DOHH2 (cell line): ENCODE measurements around the gene FAM76B.

Experiments used
- H3F3A ChIP-seq: fragments of 200-600 bp; sonication (generic), shearing (Covaris generic); 2 replicates; pipeline ENCODE4 v1.6.0; 2016; ENCODE audit warnings: antibody characterized with exemption, mild to moderate bottlenecking; ENCODE audit not compliant: control insufficient read depth, insufficient read depth
- H3K27ac ChIP-seq: fragments of 200-600 bp; sonication (generic); 2 replicates; pipeline ENCODE4 v1.5.1; 2014; ENCODE audit warnings: low read depth, mild to moderate bottlenecking, low read length, moderate library complexity
- H3K27me3 ChIP-seq: fragments of 200-600 bp; sonication (generic); 2 replicates; pipeline ENCODE4 v1.6.1; 2014; ENCODE audit warnings: mild to moderate bottlenecking, low read length, mixed read lengths; ENCODE audit not compliant: control insufficient read depth
- H3K36me3 ChIP-seq: fragments of 200-600 bp; sonication (generic); 2 replicates; pipeline ENCODE4 v1.6.1; 2014; ENCODE audit warnings: mild to moderate bottlenecking, low read length, moderate library complexity, mixed read lengths; ENCODE audit not compliant: control insufficient read depth
- H3K4me1 ChIP-seq: fragments of 200-600 bp; sonication (generic); 2 replicates; pipeline ENCODE4 v1.6.1; 2014; ENCODE audit warnings: mild to moderate bottlenecking, low read length, mixed read lengths; ENCODE audit not compliant: control insufficient read depth
- H3K4me2 ChIP-seq: fragments of 200-600 bp; sonication (generic); 2 replicates; pipeline ENCODE4 v1.6.0; 2014; ENCODE audit warnings: mild to moderate bottlenecking, low read length, moderate library complexity
- H3K4me3 ChIP-seq: fragments of 200-600 bp; sonication (generic); 2 replicates; pipeline ENCODE4 v1.5.1; 2014; ENCODE audit warnings: mild to moderate bottlenecking, low read length, mixed read lengths
- H3K79me2 ChIP-seq: fragments of 200-600 bp; sonication (generic); 2 replicates; pipeline ENCODE4 v1.6.1; 2014; ENCODE audit warnings: mild to moderate bottlenecking, low read length, mixed read lengths; ENCODE audit not compliant: control insufficient read depth
- H3K9me2 ChIP-seq: fragments of 200-600 bp; sonication (generic); replicated peaks from 2 replicates; pipeline ENCODE4 v1.6.1; 2014; ENCODE audit warnings: mild to moderate bottlenecking, low read length, mixed read lengths; ENCODE audit not compliant: control insufficient read depth
- H3K9me3 ChIP-seq: fragments of 200-600 bp; sonication (generic); 2 replicates; pipeline ENCODE4 v1.6.1; 2014; ENCODE audit warnings: antibody characterized with exemption, low read length, mixed read lengths; ENCODE audit not compliant: control insufficient read depth, insufficient read depth
- H4K20me1 ChIP-seq: fragments of 200-600 bp; sonication (generic); 2 replicates; pipeline ENCODE4 v1.6.0; 2014; ENCODE audit warnings: low read depth, mild to moderate bottlenecking, antibody characterized with exemption, low read length, moderate library complexity; ENCODE audit not compliant: control insufficient read depth, insufficient read depth
- EZH2phosphoT487 ChIP-seq: fragments of 200-600 bp; sonication (generic); IDR thresholded peaks from 2 replicates; pipeline ENCODE4 v1.6.1; 2017; ENCODE audit warnings: borderline replicate concordance, mild to moderate bottlenecking, antibody characterized with exemption, low read length, moderate library complexity, mixed read lengths
- TF ChIP-seq, protein P1 (sequence below): fragments of 200-600 bp; sonication (generic); IDR thresholded peaks from one replicate; pipeline ENCODE4 v1.5.1; 2014; ENCODE audit warnings: antibody characterized with exemption, mild to moderate bottlenecking, low read depth, low read length; ENCODE audit not compliant: poor library complexity, severe bottlenecking

Gene FAM76B

DNA sequence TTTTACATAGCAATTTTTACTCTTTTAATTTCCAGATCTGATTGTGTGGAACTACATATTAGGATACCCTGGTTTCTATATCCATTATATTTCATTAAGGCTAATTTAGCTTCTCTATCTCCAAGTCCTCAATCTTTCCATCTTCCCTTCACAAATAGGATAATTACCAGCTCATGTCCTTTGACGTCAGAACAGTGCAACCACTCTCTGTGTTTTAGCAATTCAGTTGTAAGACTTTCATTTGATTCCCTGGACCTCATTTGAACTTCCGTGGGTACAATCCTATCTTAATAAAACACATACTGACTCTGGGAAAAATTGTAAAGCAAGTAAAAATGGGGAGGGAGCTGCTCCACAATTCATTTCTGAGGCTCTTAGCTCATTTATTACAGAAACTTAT, 52.8 kb downstream of the FAM76B start:
- H3K9me3 ChIP-seq, result no peaks in the 10 kb centered on the region
- no peaks in the 10 kb centered on the region for H3F3A ChIP-seq
- no peaks in the 10 kb centered on the region for H3K36me3 ChIP-seq
- H3K27ac ChIP-seq, result no peak overlapping the region
- no peak overlapping the region for H3K4me2 ChIP-seq
- no peaks in the 10 kb centered on the region for H3K27me3 ChIP-seq
- H3K9me2 ChIP-seq, result no peaks in the 10 kb centered on the region
- no peak overlapping the region for H3K4me3 ChIP-seq
- no peak for TF ChIP-seq EZH2phosphoT487
- TF ChIP-seq, protein P1, sequence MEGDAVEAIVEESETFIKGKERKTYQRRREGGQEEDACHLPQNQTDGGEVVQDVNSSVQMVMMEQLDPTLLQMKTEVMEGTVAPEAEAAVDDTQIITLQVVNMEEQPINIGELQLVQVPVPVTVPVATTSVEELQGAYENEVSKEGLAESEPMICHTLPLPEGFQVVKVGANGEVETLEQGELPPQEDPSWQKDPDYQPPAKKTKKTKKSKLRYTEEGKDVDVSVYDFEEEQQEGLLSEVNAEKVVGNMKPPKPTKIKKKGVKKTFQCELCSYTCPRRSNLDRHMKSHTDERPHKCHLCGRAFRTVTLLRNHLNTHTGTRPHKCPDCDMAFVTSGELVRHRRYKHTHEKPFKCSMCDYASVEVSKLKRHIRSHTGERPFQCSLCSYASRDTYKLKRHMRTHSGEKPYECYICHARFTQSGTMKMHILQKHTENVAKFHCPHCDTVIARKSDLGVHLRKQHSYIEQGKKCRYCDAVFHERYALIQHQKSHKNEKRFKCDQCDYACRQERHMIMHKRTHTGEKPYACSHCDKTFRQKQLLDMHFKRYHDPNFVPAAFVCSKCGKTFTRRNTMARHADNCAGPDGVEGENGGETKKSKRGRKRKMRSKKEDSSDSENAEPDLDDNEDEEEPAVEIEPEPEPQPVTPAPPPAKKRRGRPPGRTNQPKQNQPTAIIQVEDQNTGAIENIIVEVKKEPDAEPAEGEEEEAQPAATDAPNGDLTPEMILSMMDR, result no peak
- H3K79me2 ChIP-seq, result no peaks in the 10 kb centered on the region
- no peaks in the 10 kb centered on the region for H4K20me1 ChIP-seq
- peaks cover 25% of the 10 kb centered on the region for H3K4me1 ChIP-seq

DNA sequence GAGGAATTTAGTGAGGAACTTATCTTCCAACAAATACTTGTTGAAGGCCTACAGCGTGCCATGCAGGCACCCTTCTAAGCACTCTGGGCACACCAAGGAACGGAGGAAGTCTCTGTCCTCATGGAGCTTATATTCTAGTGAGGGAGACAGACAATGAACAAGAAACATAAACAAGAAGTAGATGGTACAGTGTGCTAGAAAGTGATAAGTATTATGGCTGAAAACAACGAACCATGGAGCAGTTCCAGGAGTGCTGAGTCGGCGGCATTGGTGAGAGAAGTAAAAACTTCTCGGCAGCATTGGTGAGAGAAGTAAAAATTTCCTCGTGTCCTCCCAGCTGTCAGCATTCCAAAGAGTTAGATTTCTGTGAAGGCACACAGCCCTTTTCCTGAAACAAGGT, 53.2 kb downstream of the FAM76B start:
- Histone ChIP-seq H3K4me1 (peaks cover 25% of the 10 kb centered on the region), H3F3A (no peaks in the 10 kb centered on the region), H4K20me1 (no peaks in the 10 kb centered on the region), H3K27ac (no peak overlapping the region), H3K79me2 (no peaks in the 10 kb centered on the region), H3K4me2 (no peak overlapping the region), H3K36me3 (no peaks in the 10 kb centered on the region), H3K27me3 (no peaks in the 10 kb centered on the region), H3K9me3 (no peaks in the 10 kb centered on the region), H3K9me2 (no peaks in the 10 kb centered on the region), H3K4me3 (no peak overlapping the region)
- TF ChIP-seq, protein P1, result no peak
- no peak for TF ChIP-seq EZH2phosphoT487

DNA sequence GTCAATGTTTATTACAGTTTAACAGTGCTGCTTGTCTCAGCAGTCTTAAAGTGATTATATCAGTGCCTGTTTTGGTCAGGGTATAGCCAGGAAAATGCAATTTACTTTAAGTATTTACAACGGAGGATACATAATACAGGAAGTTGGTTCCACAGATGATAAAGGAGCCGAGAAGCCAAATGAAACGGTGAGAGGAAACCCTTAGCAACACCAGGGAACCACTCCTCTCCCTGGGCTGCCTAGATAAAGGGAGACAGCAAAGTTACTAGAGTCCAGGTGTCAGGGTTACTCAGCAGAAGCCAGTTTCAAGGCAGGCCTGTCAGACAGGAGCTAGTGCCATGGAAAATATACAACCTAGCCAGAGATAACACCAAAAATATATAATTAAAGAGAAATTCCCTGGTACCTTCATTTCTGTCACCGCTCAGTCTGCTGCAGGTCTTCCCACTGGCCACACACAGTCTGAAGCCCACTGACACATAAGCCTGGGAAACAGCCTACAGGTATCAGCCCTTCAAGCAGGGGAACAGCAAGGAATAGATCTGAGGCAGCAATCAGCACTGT, 55.5 kb downstream of the FAM76B start:
- Histone ChIP-seq H3K9me2 (no peaks in the 10 kb centered on the region), H3K36me3 (no peaks in the 10 kb centered on the region), H3K4me2 (no peak overlapping the region), H4K20me1 (no peaks in the 10 kb centered on the region), H3F3A (no peaks in the 10 kb centered on the region), H3K27me3 (no peaks in the 10 kb centered on the region), H3K27ac (no peak overlapping the region), H3K79me2 (no peaks in the 10 kb centered on the region), H3K4me3 (no peak overlapping the region), H3K9me3 (no peaks in the 10 kb centered on the region), H3K4me1 (peaks cover 25% of the 10 kb centered on the region)
- TF ChIP-seq, protein P1, result no peak
- no peak for TF ChIP-seq EZH2phosphoT487
